Neural cell (in vitro differentiated cells): ENCODE measurements around the gene MORC3.

ENCODE experiments used
- EP300 ChIP-seq: fragments of 450-650 bp; conservative IDR thresholded peaks from 2 replicates; pipeline ENCODE4 v1.6.1; 2014; ENCODE audit warnings: antibody characterized with exemption, mild to moderate bottlenecking, moderate library complexity; ENCODE audit not compliant: poor library complexity, severe bottlenecking
- EZH2 ChIP-seq: fragments of 200-600, 300-800 bp; shearing (Covaris generic), sonication (generic); IDR thresholded peaks from 2 replicates; pipeline ENCODE4 v1.6.1; 2014; ENCODE audit warnings: antibody characterized with exemption, low read length, borderline replicate concordance, mild to moderate bottlenecking; ENCODE audit not compliant: insufficient read depth, poor library complexity, severe bottlenecking
- POLR2AphosphoS5 ChIP-seq: IDR thresholded peaks from 2 replicates; pipeline ENCODE4 v1.6.1; 2012
- RAD21 ChIP-seq: fragments of 450-650 bp; conservative IDR thresholded peaks from 2 replicates; pipeline ENCODE4 v1.6.1; 2014; ENCODE audit warnings: antibody characterized with exemption, mild to moderate bottlenecking, moderate library complexity
- TAF1 ChIP-seq: IDR thresholded peaks from 2 replicates; pipeline ENCODE4 v1.6.1; 2012; ENCODE audit warnings: low read depth
- TF ChIP-seq, protein P1 (sequence below): IDR thresholded peaks from 2 replicates; pipeline ENCODE4 v1.6.1; 2012; ENCODE audit warnings: borderline replicate concordance
- TF ChIP-seq, protein P2 (sequence below): fragments of 450-650 bp; IDR thresholded peaks from 2 replicates; pipeline ENCODE4 v1.5.1; 2014; ENCODE audit warnings: antibody characterized with exemption, mild to moderate bottlenecking, moderate library complexity; ENCODE audit not compliant: poor library complexity, severe bottlenecking

- no peak for TF ChIP-seq POLR2AphosphoS5
- TF ChIP-seq, protein P1, sequence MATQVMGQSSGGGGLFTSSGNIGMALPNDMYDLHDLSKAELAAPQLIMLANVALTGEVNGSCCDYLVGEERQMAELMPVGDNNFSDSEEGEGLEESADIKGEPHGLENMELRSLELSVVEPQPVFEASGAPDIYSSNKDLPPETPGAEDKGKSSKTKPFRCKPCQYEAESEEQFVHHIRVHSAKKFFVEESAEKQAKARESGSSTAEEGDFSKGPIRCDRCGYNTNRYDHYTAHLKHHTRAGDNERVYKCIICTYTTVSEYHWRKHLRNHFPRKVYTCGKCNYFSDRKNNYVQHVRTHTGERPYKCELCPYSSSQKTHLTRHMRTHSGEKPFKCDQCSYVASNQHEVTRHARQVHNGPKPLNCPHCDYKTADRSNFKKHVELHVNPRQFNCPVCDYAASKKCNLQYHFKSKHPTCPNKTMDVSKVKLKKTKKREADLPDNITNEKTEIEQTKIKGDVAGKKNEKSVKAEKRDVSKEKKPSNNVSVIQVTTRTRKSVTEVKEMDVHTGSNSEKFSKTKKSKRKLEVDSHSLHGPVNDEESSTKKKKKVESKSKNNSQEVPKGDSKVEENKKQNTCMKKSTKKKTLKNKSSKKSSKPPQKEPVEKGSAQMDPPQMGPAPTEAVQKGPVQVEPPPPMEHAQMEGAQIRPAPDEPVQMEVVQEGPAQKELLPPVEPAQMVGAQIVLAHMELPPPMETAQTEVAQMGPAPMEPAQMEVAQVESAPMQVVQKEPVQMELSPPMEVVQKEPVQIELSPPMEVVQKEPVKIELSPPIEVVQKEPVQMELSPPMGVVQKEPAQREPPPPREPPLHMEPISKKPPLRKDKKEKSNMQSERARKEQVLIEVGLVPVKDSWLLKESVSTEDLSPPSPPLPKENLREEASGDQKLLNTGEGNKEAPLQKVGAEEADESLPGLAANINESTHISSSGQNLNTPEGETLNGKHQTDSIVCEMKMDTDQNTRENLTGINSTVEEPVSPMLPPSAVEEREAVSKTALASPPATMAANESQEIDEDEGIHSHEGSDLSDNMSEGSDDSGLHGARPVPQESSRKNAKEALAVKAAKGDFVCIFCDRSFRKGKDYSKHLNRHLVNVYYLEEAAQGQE = no peak
- no peak for TF ChIP-seq EZH2
- no peak for TF ChIP-seq RAD21
- TF ChIP-seq, protein P2, sequence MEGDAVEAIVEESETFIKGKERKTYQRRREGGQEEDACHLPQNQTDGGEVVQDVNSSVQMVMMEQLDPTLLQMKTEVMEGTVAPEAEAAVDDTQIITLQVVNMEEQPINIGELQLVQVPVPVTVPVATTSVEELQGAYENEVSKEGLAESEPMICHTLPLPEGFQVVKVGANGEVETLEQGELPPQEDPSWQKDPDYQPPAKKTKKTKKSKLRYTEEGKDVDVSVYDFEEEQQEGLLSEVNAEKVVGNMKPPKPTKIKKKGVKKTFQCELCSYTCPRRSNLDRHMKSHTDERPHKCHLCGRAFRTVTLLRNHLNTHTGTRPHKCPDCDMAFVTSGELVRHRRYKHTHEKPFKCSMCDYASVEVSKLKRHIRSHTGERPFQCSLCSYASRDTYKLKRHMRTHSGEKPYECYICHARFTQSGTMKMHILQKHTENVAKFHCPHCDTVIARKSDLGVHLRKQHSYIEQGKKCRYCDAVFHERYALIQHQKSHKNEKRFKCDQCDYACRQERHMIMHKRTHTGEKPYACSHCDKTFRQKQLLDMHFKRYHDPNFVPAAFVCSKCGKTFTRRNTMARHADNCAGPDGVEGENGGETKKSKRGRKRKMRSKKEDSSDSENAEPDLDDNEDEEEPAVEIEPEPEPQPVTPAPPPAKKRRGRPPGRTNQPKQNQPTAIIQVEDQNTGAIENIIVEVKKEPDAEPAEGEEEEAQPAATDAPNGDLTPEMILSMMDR = no peak
- TF ChIP-seq EP300 = no peak
- TF ChIP-seq TAF1 = no peak
Measured at GRCh38 chr21:36323032-36323431, 3.0 kb downstream of the MORC3 start.
